GM19023 (cell line): ENCODE data around the gene CCNB2.

Source experiments
- ATAC-seq: cut with Tn5 transposase; IDR thresholded peaks from one replicate; pipeline ENCODE4 v1.9.1; 2021; ENCODE audit warnings: mild to moderate bottlenecking, moderate library complexity; ENCODE audit not compliant: unreplicated experiment

Gene CCNB2

DNA sequence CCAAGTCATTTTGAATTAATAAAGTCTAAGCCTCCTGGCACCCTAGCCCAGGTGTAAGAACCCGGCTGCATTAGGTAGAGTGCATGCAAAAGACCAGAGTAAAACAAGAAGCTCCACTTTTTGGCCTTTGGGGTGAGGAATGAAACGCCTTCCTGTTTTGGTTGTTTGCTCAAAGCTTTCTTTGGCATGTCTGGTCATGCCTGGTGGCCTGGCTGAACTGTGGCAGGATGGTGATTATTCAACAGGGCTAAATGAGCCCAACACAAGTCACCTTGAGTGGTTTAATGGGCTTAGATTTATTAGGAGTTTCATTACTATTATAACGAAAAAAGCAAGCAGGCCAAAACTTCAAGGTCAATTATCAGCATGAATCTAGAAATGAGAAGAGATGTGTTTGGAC lies 60.8 kb downstream of the CCNB2 start:
- no peak for ATAC-seq

DNA sequence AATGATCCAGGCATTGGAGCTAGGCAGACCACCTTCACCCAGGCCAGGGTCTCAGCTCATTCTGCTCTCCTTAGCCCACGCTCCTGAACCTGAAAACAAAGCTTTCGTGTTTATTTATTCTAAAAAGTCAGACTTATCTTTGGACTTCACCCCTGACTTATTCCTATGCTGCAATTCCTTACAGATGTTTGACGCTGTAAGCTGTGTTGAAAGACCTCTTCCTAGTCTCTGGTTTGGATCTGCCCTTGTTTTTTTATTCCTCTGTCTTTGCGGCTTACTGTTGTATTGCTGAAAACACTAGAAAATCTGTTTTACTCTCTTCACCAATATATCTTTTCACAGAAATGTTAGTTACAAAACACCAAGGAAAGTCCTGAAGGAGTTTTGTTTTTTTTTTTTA lies 61.2 kb downstream of the CCNB2 start:
- ATAC-seq: no peak

DNA sequence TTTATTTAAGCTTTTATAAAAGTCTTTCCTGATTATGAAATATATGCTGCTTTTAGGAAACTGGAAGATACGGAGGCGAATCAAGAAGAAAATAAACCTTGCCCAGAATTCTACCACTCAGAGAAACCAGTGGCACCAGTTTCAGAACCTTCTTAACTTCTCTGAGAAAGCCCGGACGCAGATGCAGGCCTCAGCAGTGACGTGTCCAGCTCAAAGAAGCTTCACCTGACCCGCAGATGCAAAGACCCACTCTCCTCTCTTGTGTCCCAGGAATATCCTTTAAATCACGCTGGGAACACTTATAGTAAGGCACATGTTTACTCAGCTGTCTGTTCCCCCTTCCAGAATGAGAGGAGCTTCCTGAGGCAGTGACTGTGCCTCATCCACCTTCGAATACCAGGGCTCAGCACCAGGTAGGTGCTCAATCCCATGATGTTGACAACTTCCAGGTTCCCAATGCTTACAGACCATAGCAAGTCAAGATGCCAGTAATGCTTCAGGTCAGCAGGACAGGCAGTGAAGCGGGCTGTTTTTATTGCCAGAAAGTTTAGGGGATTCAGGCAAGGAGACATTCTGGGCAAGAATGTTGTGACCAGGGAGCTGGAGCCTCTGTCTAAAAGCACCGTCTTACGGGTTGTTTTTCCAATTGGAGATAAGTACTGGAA lies 61.8 kb downstream of the CCNB2 start:
- no peak for ATAC-seq

DNA sequence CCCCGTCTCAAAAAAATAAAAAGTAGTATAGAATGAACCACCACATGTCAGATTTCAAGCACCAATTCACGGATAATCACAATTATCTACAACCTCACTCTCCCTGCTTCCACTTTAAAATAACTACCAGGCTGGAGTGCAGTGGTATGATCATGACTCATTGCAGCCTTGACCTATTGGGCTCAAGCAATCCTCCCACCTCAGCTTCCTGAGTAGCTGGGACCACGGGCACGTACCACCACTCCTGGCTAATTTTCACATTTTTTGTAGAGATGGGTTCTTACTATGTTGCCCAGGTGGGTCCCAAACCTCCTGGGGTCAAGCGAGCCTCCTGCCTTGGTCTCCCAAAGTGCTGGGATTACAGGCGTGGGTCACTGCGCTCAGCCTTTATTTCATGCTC lies 63.6 kb downstream of the CCNB2 start:
- ATAC-seq: no peak

- no peak for ATAC-seq
Observed at GRCh38 chr15:59169251-59169708, 64.3 kb downstream of the CCNB2 start.

GRCh38 chr15:59170295-59171066 lies 65.5 kb downstream of the CCNB2 start:
- no peak for ATAC-seq

GRCh38 chr15:59171067-59171397 lies 66.1 kb downstream of the CCNB2 start:
- no peak for ATAC-seq

- no peak for ATAC-seq
Observed at GRCh38 chr15:59172289-59172901, 67.4 kb downstream of the CCNB2 start.

DNA sequence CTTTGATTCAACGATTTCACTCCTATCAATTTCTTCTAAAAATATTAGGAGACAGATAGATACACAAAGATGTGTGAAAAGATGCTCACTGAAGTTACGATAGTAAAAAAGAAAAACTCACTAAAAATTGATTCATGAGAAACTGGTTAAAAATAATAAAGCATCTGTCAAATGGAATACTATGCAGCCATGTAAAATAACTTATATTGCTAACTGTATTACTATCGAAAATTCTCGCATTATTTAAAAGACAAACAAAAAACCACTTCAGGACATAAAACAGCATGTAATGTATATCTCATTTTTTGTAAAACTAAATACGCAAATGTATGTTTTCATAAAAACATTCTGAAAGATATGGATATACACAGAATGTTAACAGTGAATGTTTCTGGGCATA lies 68.2 kb downstream of the CCNB2 start:
- ATAC-seq: no peak

DNA sequence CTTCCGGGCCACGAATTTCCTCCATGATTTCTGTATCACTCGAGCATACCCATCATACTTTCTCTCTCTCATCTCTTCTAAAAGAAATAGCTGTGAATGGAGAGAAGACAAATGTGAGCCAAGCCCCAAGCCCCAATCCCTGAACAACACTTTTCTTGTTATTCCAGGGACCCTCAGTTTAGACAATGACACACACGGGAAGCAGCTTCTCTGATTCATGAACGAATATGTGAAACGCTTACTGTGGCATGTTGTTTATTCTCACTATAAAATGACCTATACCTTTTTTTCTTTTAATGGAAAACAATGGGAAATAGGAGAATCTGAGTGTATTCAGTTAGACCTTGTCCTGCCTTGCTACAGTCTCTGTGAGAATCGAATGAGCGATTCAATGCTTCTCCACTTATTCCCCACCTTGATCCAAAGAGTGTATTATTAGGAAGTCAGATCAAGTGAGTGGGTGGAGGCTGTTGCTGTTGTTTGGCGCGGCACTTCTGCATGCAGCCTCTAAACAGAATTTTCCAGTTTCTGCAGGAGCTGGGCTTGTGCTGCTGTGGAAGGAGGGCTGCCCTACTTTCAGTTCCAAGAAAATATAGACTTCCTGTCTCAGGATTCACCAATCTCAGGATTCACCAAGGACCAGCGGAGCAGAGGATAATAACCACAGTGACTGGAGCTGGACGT lies 69.3 kb downstream of the CCNB2 start:
- ATAC-seq: no peak
